GM19467 (cell line): Measurements from ENCODE around the gene TTLL7.
"Not testable (repeated sequence)": the region's sequence is repeated elsewhere in the genome, so short reads cannot be mapped to it uniquely, and the experiment has no call there.

Experiments
- ATAC-seq: cut with Tn5 transposase; IDR thresholded peaks from one replicate; pipeline ENCODE4 v1.9.1; 2021; ENCODE audit warnings: mild to moderate bottlenecking, moderate library complexity; ENCODE audit not compliant: unreplicated experiment

The TTLL7 gene

GRCh38 chr1:83932693-83933092 lies 66.2 kb downstream of the TTLL7 start:
- no peak for ATAC-seq

GRCh38 chr1:83932281-83932680 lies 66.7 kb downstream of the TTLL7 start:
- ATAC-seq: no peak

- no peak for ATAC-seq
Observed at GRCh38 chr1:83931658-83932253, 67.2 kb downstream of the TTLL7 start.

GRCh38 chr1:83929184-83929583 lies 69.7 kb downstream of the TTLL7 start:
- ATAC-seq: no peak

GRCh38 chr1:83928396-83928795 lies 70.5 kb downstream of the TTLL7 start:
- no peak for ATAC-seq

- ATAC-seq: no peak
Observed at GRCh38 chr1:83927701-83928100, 71.2 kb downstream of the TTLL7 start.

GRCh38 chr1:83927061-83927460 lies 71.9 kb downstream of the TTLL7 start:
- no peak for ATAC-seq

- ATAC-seq: no peak
Observed at GRCh38 chr1:83923553-83923952, 75.4 kb downstream of the TTLL7 start.

GRCh38 chr1:83922431-83922830 lies 76.5 kb downstream of the TTLL7 start:
- no peak for ATAC-seq

- ATAC-seq: no peak
Observed at GRCh38 chr1:83920320-83920719, 78.6 kb downstream of the TTLL7 start.

- ATAC-seq: no peak
Observed at GRCh38 chr1:83919872-83920271, 79.1 kb downstream of the TTLL7 start.

GRCh38 chr1:83918688-83919285 lies 80.1 kb downstream of the TTLL7 start:
- no peak for ATAC-seq

- no peak for ATAC-seq
Observed at GRCh38 chr1:83917959-83918358, 81.0 kb downstream of the TTLL7 start.

- ATAC-seq: not testable (repeated sequence)
Observed at GRCh38 chr1:83916094-83916493, 82.8 kb downstream of the TTLL7 start.

- no peak for ATAC-seq
Observed at GRCh38 chr1:83912876-83913275, 86.1 kb downstream of the TTLL7 start.

- no peak for ATAC-seq
Observed at GRCh38 chr1:83910461-83910860, 88.5 kb downstream of the TTLL7 start.

GRCh38 chr1:83909687-83910086 lies 89.2 kb downstream of the TTLL7 start:
- no peak for ATAC-seq

- ATAC-seq: no peak
Observed at GRCh38 chr1:83905315-83905907, 93.5 kb downstream of the TTLL7 start.

- no peak for ATAC-seq
Observed at GRCh38 chr1:83901547-83902155, 97.3 kb downstream of the TTLL7 start.

GRCh38 chr1:83900524-83900923 lies 98.4 kb downstream of the TTLL7 start:
- ATAC-seq: no peak

- no peak for ATAC-seq
Observed at GRCh38 chr1:83897516-83897915, 101.4 kb downstream of the TTLL7 start.

- no peak for ATAC-seq
Observed at GRCh38 chr1:83896299-83896698, 102.6 kb downstream of the TTLL7 start.
